ENCODE measurements around the gene B3GAT2. TPM values are rescaled to one million over a fixed set of nuclear protein-coding genes. Genes with fewer than 3 reads are reported as not detected.

The B3GAT2 gene
- total and polyA plus RNA-seq, 2 of the 13 experiments (the other 11 are each of a cell fraction or from before 2014, with no cell fraction given): 0.01 to 0.02 TPM

DNA sequence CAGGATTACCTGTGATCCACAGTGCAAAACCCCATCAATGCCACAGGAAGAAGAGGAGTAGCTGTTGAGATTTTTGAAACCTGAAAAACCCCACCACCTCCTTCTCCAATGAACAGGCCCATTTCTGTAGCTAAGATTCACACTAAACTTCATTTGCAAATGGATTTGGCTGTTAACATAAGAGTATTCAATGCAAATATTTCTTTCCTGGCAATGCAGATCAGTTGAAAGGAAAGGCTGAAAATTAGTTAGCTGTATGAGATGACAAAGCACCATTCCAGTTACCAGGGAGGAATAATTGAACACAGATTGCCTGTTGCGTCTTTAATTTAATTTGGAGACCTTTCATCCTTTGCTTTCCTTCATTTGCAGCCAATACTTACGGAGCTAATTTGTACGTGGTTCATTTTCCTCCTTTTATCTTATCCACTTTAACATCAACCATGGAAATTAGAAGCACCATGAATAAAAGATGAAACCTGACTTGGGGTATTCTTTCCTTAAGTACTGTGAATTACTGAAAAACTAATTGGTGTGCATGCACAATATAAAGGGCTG lies 4.2 kb downstream of the B3GAT2 start:
- intact Hi-C loops (cut with micrococcal nuclease; ENCODE audit: unreplicated experiment): loop anchor here (10.0 kb wide), 1 partner anchor 158 kb away; no protein-coding TSS in a partner anchor
- H3K27me3 ChIP-seq (ENCODE audit: control insufficient read depth in 1 of 2, insufficient read depth in 2 of 2, low read length in 2 of 2): peaks cover 0 to 31% of the 10 kb centered on the region in 2 experiments; a peak in 4 of 5 replicates
- no peak for TF ChIP-seq ZNF556 (CRISPR knock-in tag; IDR thresholded peaks at IDR 0.05; ENCODE audit: borderline replicate concordance)
- TF ChIP-seq, protein P1, sequence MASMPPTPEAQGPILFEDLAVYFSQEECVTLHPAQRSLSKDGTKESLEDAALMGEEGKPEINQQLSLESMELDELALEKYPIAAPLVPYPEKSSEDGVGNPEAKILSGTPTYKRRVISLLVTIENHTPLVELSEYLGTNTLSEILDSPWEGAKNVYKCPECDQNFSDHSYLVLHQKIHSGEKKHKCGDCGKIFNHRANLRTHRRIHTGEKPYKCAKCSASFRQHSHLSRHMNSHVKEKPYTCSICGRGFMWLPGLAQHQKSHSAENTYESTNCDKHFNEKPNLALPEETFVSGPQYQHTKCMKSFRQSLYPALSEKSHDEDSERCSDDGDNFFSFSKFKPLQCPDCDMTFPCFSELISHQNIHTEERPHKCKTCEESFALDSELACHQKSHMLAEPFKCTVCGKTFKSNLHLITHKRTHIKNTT (CRISPR knock-in tag; IDR thresholded peaks at IDR 0.05): no peak
- TF ChIP-seq RBM22 (optimal IDR thresholded peaks at IDR 0.05; ENCODE audit: low read length): no peak
- TF ChIP-seq, protein P2, sequence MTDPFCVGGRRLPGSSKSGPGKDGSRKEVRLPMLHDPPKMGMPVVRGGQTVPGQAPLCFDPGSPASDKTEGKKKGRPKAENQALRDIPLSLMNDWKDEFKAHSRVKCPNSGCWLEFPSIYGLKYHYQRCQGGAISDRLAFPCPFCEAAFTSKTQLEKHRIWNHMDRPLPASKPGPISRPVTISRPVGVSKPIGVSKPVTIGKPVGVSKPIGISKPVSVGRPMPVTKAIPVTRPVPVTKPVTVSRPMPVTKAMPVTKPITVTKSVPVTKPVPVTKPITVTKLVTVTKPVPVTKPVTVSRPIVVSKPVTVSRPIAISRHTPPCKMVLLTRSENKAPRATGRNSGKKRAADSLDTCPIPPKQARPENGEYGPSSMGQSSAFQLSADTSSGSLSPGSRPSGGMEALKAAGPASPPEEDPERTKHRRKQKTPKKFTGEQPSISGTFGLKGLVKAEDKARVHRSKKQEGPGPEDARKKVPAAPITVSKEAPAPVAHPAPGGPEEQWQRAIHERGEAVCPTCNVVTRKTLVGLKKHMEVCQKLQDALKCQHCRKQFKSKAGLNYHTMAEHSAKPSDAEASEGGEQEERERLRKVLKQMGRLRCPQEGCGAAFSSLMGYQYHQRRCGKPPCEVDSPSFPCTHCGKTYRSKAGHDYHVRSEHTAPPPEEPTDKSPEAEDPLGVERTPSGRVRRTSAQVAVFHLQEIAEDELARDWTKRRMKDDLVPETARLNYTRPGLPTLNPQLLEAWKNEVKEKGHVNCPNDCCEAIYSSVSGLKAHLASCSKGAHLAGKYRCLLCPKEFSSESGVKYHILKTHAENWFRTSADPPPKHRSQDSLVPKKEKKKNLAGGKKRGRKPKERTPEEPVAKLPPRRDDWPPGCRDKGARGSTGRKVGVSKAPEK (CRISPR knock-in tag; IDR thresholded peaks at IDR 0.05; ENCODE audit: borderline replicate concordance): no peak
- TF ChIP-seq ARHGAP35 (CRISPR knock-in tag; IDR thresholded peaks at IDR 0.05; ENCODE audit: borderline replicate concordance): no peak
- TF ChIP-seq, protein P3, sequence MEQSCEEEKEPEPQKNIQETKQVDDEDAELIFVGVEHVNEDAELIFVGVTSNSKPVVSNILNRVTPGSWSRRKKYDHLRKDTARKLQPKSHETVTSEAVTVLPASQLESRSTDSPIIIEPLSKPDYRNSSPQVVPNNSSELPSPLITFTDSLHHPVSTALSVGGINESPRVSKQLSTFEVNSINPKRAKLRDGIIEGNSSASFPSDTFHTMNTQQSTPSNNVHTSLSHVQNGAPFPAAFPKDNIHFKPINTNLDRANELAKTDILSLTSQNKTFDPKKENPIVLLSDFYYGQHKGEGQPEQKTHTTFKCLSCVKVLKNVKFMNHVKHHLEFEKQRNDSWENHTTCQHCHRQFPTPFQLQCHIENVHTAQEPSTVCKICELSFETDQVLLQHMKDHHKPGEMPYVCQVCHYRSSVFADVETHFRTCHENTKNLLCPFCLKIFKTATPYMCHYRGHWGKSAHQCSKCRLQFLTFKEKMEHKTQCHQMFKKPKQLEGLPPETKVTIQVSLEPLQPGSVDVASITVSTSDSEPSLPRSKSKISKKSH (CRISPR knock-in tag; IDR thresholded peaks at IDR 0.05; ENCODE audit: borderline replicate concordance): no peak
- TF ChIP-seq TARDBP (CRISPR knock-in tag; IDR thresholded peaks at IDR 0.05): no peak
- no peak for TF ChIP-seq ATAD3A (CRISPR knock-in tag; IDR thresholded peaks at IDR 0.05)
- TF ChIP-seq PTBP1 (IDR thresholded peaks at IDR 0.05; ENCODE audit: low read depth, low read length, poor library complexity, severe bottlenecking): no peak
- TF ChIP-seq, protein P4, sequence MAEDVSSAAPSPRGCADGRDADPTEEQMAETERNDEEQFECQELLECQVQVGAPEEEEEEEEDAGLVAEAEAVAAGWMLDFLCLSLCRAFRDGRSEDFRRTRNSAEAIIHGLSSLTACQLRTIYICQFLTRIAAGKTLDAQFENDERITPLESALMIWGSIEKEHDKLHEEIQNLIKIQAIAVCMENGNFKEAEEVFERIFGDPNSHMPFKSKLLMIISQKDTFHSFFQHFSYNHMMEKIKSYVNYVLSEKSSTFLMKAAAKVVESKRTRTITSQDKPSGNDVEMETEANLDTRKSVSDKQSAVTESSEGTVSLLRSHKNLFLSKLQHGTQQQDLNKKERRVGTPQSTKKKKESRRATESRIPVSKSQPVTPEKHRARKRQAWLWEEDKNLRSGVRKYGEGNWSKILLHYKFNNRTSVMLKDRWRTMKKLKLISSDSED (CRISPR knock-in tag; IDR thresholded peaks at IDR 0.05): no peak
- no peak for TF ChIP-seq SAFB2 (CRISPR knock-in tag; IDR thresholded peaks at IDR 0.05; ENCODE audit: borderline replicate concordance, low read depth)
- no peak for TF ChIP-seq ZNF552 (CRISPR knock-in tag; IDR thresholded peaks at IDR 0.05; ENCODE audit: borderline replicate concordance)
- TF ChIP-seq ZNF850 (CRISPR knock-in tag; conservative IDR thresholded peaks at IDR 0.05): no peak
- TF ChIP-seq, protein P5, sequence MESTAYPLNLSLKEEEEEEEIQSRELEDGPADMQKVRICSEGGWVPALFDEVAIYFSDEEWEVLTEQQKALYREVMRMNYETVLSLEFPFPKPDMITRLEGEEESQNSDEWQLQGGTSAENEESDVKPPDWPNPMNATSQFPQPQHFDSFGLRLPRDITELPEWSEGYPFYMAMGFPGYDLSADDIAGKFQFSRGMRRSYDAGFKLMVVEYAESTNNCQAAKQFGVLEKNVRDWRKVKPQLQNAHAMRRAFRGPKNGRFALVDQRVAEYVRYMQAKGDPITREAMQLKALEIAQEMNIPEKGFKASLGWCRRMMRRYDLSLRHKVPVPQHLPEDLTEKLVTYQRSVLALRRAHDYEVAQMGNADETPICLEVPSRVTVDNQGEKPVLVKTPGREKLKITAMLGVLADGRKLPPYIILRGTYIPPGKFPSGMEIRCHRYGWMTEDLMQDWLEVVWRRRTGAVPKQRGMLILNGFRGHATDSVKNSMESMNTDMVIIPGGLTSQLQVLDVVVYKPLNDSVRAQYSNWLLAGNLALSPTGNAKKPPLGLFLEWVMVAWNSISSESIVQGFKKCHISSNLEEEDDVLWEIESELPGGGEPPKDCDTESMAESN (CRISPR knock-in tag; conservative IDR thresholded peaks at IDR 0.05): no peak
- TF ChIP-seq ZFP1 (CRISPR knock-in tag; IDR thresholded peaks at IDR 0.05): no peak
- no peak for TF ChIP-seq ZFP62 (CRISPR knock-in tag; IDR thresholded peaks at IDR 0.05)

More for the DNA sequence above, 4.2 kb downstream of the B3GAT2 start:
- Histone ChIP-seq H3K36me3 (replicated peaks in 1 of 2; ENCODE audit: control insufficient read depth in 1 of 2, insufficient read depth in 2 of 2, low read length in 2 of 2) (no peaks in the 10 kb centered on the region), H4K20me1 (ENCODE audit: insufficient read depth, low read length) (no peaks in the 10 kb centered on the region), H3K27ac (ENCODE audit: extremely low read length, insufficient read depth, low read length) (no peak overlapping the region), H3K9ac (ENCODE audit: insufficient read depth, low read depth, low read length) (no peak overlapping the region), H3K79me2 (ENCODE audit: insufficient read depth, low read length) (no peaks in the 10 kb centered on the region), H3K4me1 (ENCODE audit: insufficient read depth, low read length) (peaks cover 12% of the 10 kb centered on the region), H3K4me3 (replicated peaks in 1 of 3; ENCODE audit: insufficient read depth in 1 of 3, low read depth in 2 of 3, low read length in 3 of 3) (no peak overlapping the region), H3K4me2 (ENCODE audit: low read depth, low read length) (no peak overlapping the region), H3K9me3 (ENCODE audit: low read length) (no peaks in the 10 kb centered on the region), H2AFZ (ENCODE audit: low read length) (no peak overlapping the region)
- no TSS peak for BruUV-seq (replicated peaks)
- 18% methylated on average over 3 of the region's 3 CpGs for WGBS (ENCODE audit: low lambda C conversion rate)
- CTCF ChIA-PET (ENCODE audit: low intra/inter-chr PET ratio, low total read pairs): no interaction called here
- FAIRE-seq (no peak), DNase-seq (ENCODE audit: low spot score) (no peak), ATAC-seq (no peak)
- in situ Hi-C loops (cut with HindIII; ENCODE audit: extremely low pct_ligation_motif_present, low pct_unique_long_range_greater_than_20kb): loop anchor here (10.0 kb wide), 1 partner anchor 248 kb away; no protein-coding TSS in a partner anchor
- POLR2A ChIA-PET: no interaction called here

All from HepG2 (cell line).